MCF 10A (cell line): ENCODE measurements around the gene C3orf80. TPM values are rescaled to one million over a fixed set of nuclear protein-coding genes. Genes with fewer than 3 reads are reported as not detected.

Experiments
- BruUV-seq: library from RNA; stranded (reverse); fragments of 400-500 nt; replicated peaks from 2 replicates; lab custom pipeline; 2021; lab: Mats Ljungman, UMichigan
- CTCF ChIA-PET: fragments of 300-600 bp; sonication (Branson Sonifier 250); formaldehyde crosslinking; extraction: SDS; loops from one replicate; lab custom pipeline; 2021; ENCODE audit warnings: antibody characterized with exemption, inconsistent platforms; lab: Yijun Ruan, JAX
- POLR2A ChIA-PET: fragments of 300-600, 350-650 bp; sonication (Branson Sonifier 250); formaldehyde crosslinking; extraction: SDS; loops from one replicate; lab custom pipeline; 2020; ENCODE audit warnings: antibody characterized with exemption, inconsistent platforms; lab: Yijun Ruan, JAX
- DNase-seq: peaks from one replicate; pipeline ENCODE4 v3.0.0-alpha.2; 2018; ENCODE audit not compliant: unreplicated experiment
- H3K27ac Mint-ChIP-seq: one replicate; pipeline ENCODE4 v1.8.0; 2022; ENCODE audit warnings: mild to moderate bottlenecking, low read depth, mixed read lengths; ENCODE audit not compliant: unreplicated experiment
- H3K27me3 Mint-ChIP-seq: one replicate; pipeline ENCODE4 v1.8.0; 2022; ENCODE audit warnings: mixed read lengths; ENCODE audit not compliant: insufficient read depth, unreplicated experiment
- H3K36me3 Mint-ChIP-seq: one replicate; pipeline ENCODE4 v1.8.0; 2022; ENCODE audit warnings: mild to moderate bottlenecking, moderate library complexity, mixed read lengths; ENCODE audit not compliant: insufficient read depth, unreplicated experiment
- H3K4me1 Mint-ChIP-seq: one replicate; pipeline ENCODE4 v1.8.0; 2022; ENCODE audit warnings: mixed read lengths; ENCODE audit not compliant: insufficient read depth, unreplicated experiment
- H3K4me3 Mint-ChIP-seq: one replicate; pipeline ENCODE4 v1.8.0; 2022; ENCODE audit warnings: mild to moderate bottlenecking, moderate library complexity, mixed read lengths; ENCODE audit not compliant: unreplicated experiment
- H3K9me3 Mint-ChIP-seq: one replicate; pipeline ENCODE4 v1.8.0; 2022; ENCODE audit warnings: mixed read lengths; ENCODE audit not compliant: unreplicated experiment
- CTCF ChIP-seq: fragments of 200-600 bp; IDR thresholded peaks from one replicate; pipeline ENCODE4 v1.8.0; 2022; ENCODE audit warnings: antibody characterized with exemption, mild to moderate bottlenecking; ENCODE audit not compliant: unreplicated experiment
- intact Hi-C: fragments of 100-400 bp; cut with micrococcal nuclease; formaldehyde crosslinking; loops from 2 replicates; pipeline ENCODE4 v1.14.1; 2022
- total RNA-seq: library from RNA; stranded (reverse); gene quantifications from 2 replicates; pipeline ENCODE4 v1.2.3, GENCODE V29; 2022

The C3orf80 gene
- total RNA-seq, 1 experiment from 2014 or later = 0.28 TPM

- H3K27ac Mint-ChIP-seq = no peak overlapping the region
- ChIA-PET POLR2A (interaction anchor here (1.0 kb wide), 1 partner anchor 8 kb away, joined by 3 read pairs; no protein-coding TSS in a partner anchor), CTCF (interaction anchor here (0.6 to 1.3 kb wide), 3 partner anchors 23 to 185 kb away, joined by 3 to 5 read pairs (median 3); no protein-coding TSS in a partner anchor)
- H3K4me1 Mint-ChIP-seq = peaks cover 5% of the 10 kb centered on the region
- intact Hi-C loops = no loop called here
- no peak for DNase-seq
- no peaks in the 10 kb centered on the region for H3K36me3 Mint-ChIP-seq
- BruUV-seq = no TSS peak
- H3K9me3 Mint-ChIP-seq = no peaks in the 10 kb centered on the region
- H3K27me3 Mint-ChIP-seq = no peaks in the 10 kb centered on the region
- TF ChIP-seq CTCF = no peak
- H3K4me3 Mint-ChIP-seq = no peak overlapping the region
Observed at GRCh38 chr3:160185751-160186150, 39.5 kb upstream of the C3orf80 start.

- intact Hi-C loops = no loop called here
- no peak for DNase-seq
- H3K27me3 Mint-ChIP-seq = no peaks in the 10 kb centered on the region
- peaks cover 5% of the 10 kb centered on the region for H3K4me1 Mint-ChIP-seq
- ChIA-PET CTCF (interaction anchor here (0.8 to 1.8 kb wide), 5 partner anchors 9 to 34 kb away, joined by 3 to 5 read pairs (median 5); no protein-coding TSS in a partner anchor), POLR2A (no interaction called here)
- no peak overlapping the region for H3K4me3 Mint-ChIP-seq
- no peaks in the 10 kb centered on the region for H3K9me3 Mint-ChIP-seq
- BruUV-seq = no TSS peak
- no peak overlapping the region for H3K27ac Mint-ChIP-seq
- TF ChIP-seq CTCF = no peak
- H3K36me3 Mint-ChIP-seq = no peaks in the 10 kb centered on the region
Observed at GRCh38 chr3:160187288-160187687, 37.9 kb upstream of the C3orf80 start.

GRCh38 chr3:160192310-160193029, 32.8 kb upstream of the C3orf80 start:
- no peak overlapping the region for H3K27ac Mint-ChIP-seq
- intact Hi-C loops = no loop called here
- no peaks in the 10 kb centered on the region for H3K9me3 Mint-ChIP-seq
- ChIA-PET POLR2A (no interaction called here), CTCF (interaction anchor here (0.9 kb wide), 2 partner anchors 18 to 151 kb away, joined by 3 read pairs; no protein-coding TSS in a partner anchor)
- H3K4me1 Mint-ChIP-seq = no peaks in the 10 kb centered on the region
- no peak for TF ChIP-seq CTCF
- H3K27me3 Mint-ChIP-seq = no peaks in the 10 kb centered on the region
- no TSS peak for BruUV-seq
- no peak overlapping the region for H3K4me3 Mint-ChIP-seq
- DNase-seq = no peak
- H3K36me3 Mint-ChIP-seq = no peaks in the 10 kb centered on the region

GRCh38 chr3:160193644-160194192, 31.5 kb upstream of the C3orf80 start:
- Mint-ChIP-seq H3K4me1 (no peaks in the 10 kb centered on the region), H3K4me3 (no peak overlapping the region), H3K27me3 (no peaks in the 10 kb centered on the region), H3K36me3 (no peaks in the 10 kb centered on the region), H3K27ac (no peak overlapping the region), H3K9me3 (no peaks in the 10 kb centered on the region)
- ChIA-PET CTCF (no interaction called here), POLR2A (no interaction called here)
- no peak for TF ChIP-seq CTCF
- no TSS peak for BruUV-seq
- intact Hi-C loops = no loop called here
- no peak for DNase-seq
